Mammary epithelial cell (primary cell): ENCODE results near the gene APOL1.

ENCODE experiments used
- CTCF ChIP-seq, 2 donors: IDR thresholded peaks in 1 of 2; conservative IDR thresholded peaks in 1 of 2; 2 replicates each; pipeline ENCODE4 v1.5.1; 2011 to 2012; ENCODE audit warnings: inconsistent platforms in 2 of 2, low read length in 2 of 2, mild to moderate bottlenecking in 2 of 2, control low read depth in 1 of 2, low read depth in 1 of 2; ENCODE audit not compliant: insufficient read depth in 1 of 2; ENCODE audit errors: extremely low read depth in 1 of 2
- EZH2 ChIP-seq: IDR thresholded peaks from 2 replicates; pipeline ENCODE4 v1.6.1; 2012; ENCODE audit warnings: low read length, inconsistent platforms, borderline replicate concordance

GRCh38 chr22:36220451-36220921 lies 32.4 kb upstream of the APOL1 start:
- no peak for TF ChIP-seq EZH2
- TF ChIP-seq CTCF (conservative IDR thresholded peaks at IDR 0.05 in 1 of 2, IDR thresholded peaks at IDR 0.05 in 1 of 2; ENCODE audit: extremely low read depth in 1 of 2, insufficient read depth in 1 of 2, low read depth in 1 of 2, low read length in 2 of 2) = no peak
